Activated T-helper 9 cell treated with anti-CD3 and anti-CD28 coated beads, Interleukin-2, amount 50 U/mL, for 16 hours (primary cell): Measurements from ENCODE around the gene GABRB1.
"Not testable (repeated sequence)": the region's sequence is repeated elsewhere in the genome, so short reads cannot be mapped to it uniquely, and the experiment has no call there.

Source experiments
- DNase-seq: peaks from one replicate; pipeline ENCODE4 v3.0.0-alpha.2; 2020; ENCODE audit warnings: low read depth

Gene GABRB1

GRCh38 chr4:47309165-47309564 is 277.8 kb downstream of the GABRB1 start:
- DNase-seq, result no peak

- no peak for DNase-seq
These were observed 280.8 kb downstream of the GABRB1 start for GRCh38 chr4:47312170-47312569.

DNA sequence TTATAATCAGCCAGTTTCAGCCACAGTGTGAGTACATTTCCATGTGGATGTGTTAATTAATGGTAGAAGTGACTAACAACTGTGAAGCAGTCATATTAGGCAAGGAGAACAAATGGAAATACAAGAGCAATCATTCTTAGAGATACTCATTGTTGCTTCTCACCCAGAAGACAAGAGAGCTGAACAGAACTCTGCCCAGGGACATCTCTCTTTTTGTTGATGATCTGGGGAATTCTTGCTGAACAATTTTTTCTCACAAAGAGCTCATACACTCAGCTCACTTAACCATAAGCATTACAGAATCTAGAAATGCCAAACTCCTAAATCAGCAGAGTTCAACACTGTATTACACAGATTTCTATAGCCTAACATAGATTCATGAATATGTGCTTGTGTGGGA is 282.0 kb downstream of the GABRB1 start:
- DNase-seq, result no peak

GRCh38 chr4:47315346-47315745 is 284.0 kb downstream of the GABRB1 start:
- DNase-seq, result no peak

GRCh38 chr4:47326025-47326424 is 294.7 kb downstream of the GABRB1 start:
- no peak for DNase-seq

- no peak for DNase-seq
These were observed 299.5 kb downstream of the GABRB1 start for GRCh38 chr4:47330866-47331265.

- DNase-seq, result no peak
These were observed 303.3 kb downstream of the GABRB1 start for GRCh38 chr4:47334652-47335051.

- DNase-seq, result no peak
These were observed 306.5 kb downstream of the GABRB1 start for GRCh38 chr4:47337893-47338292.

DNA sequence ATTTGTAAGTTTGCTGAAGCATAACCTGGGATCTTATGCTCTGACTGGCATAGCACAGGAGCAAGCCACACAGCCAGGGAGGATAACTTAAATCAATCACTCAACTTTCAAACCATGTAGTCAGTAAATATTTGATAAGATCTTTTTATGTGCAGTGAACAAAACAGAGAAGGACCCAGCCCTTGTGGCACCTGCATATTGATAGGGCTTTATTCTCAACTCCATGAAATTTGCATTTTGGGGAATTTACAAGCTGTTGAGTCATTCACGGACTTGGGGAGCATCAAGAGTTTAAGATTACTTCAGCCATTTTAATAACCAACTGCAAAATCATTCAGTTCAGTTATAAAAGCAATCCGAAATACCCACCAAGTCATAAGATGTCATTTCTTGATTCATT is 309.5 kb downstream of the GABRB1 start:
- no peak for DNase-seq

- no peak for DNase-seq
These were observed 311.4 kb downstream of the GABRB1 start for GRCh38 chr4:47342796-47343195.

DNA sequence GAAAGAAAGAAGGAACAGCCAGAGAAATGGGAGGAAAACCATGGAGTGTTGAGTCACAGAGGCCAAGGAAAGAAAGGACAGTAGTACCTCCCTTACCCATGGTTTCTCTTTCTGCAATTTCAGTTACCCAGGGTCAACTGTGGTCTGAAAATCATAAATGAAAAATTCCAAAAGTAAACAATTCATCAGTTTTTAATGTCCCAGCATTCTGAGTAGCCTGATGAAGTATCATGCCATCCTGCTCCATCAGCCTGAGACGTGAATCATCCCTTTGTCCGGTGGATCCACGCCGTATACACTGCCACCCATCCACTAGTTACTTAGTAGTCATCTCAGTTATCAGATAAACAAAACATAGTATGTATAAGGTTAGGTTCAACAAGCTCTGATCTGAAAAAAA is 318.0 kb downstream of the GABRB1 start:
- DNase-seq, result no peak

GRCh38 chr4:47355568-47355967 is 324.2 kb downstream of the GABRB1 start:
- DNase-seq, result no peak

GRCh38 chr4:47359891-47360290 is 328.5 kb downstream of the GABRB1 start:
- no peak for DNase-seq

- DNase-seq, result no peak
These were observed 336.4 kb downstream of the GABRB1 start for GRCh38 chr4:47367761-47368160.

DNA sequence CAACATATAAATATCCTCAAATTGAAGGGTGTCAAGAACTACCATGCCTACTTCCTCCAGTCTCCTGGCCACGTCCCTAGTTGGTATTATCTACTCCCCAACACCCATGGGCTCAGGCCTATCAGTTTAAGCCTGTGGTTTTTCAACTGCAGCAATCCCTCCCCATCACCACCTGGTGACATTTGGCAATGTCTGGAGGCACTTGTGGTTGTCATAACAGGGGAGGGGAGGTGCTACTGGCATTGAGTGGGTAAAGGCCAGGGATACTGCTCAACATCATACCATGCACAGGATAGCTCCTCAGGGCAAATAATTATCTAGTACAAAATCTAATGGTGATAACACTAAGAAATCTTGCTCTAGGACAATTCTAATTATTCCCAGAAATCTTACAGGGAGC is 336.8 kb downstream of the GABRB1 start:
- DNase-seq, result no peak

GRCh38 chr4:47372561-47372960 is 341.2 kb downstream of the GABRB1 start:
- DNase-seq, result no peak

DNA sequence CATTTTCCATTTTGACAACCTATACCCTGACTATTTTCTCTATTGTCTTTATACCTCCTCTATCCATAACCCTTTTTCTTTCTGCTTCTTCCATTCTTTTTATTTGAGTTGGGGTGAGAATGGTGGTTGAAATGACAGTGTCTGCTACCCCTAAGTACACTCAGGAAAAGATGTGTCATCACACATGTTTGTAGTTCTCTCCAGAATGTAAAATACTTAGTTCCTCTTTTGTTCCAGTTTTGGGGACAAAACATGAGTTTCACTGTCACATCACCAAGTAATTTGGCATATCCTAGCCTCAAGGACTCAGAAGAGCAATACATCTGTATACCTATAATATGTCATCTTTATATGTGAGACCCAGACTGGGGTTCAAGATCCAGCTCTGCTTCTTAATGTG is 341.8 kb downstream of the GABRB1 start:
- DNase-seq, result no peak

DNA sequence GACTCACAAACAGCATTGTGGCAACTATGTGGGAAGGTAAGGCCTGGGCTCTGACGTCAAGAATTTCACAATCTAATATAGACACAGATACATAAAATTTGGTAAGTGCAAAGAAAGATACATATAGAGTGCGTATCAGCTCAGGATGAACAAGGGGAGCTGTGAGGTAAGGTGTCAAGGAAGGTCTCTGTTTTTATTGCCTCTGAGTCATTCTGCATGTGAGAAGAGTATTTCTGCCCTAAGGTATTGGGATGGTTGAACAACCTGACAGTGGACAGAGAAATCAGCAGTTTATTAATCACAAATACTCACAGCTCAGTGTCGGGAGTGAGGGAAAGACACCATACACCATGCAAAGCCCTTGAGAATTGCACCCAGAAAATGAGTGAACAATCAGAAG is 342.3 kb downstream of the GABRB1 start:
- no peak for DNase-seq

- no peak for DNase-seq
These were observed 343.1 kb downstream of the GABRB1 start for GRCh38 chr4:47374477-47374876.

DNA sequence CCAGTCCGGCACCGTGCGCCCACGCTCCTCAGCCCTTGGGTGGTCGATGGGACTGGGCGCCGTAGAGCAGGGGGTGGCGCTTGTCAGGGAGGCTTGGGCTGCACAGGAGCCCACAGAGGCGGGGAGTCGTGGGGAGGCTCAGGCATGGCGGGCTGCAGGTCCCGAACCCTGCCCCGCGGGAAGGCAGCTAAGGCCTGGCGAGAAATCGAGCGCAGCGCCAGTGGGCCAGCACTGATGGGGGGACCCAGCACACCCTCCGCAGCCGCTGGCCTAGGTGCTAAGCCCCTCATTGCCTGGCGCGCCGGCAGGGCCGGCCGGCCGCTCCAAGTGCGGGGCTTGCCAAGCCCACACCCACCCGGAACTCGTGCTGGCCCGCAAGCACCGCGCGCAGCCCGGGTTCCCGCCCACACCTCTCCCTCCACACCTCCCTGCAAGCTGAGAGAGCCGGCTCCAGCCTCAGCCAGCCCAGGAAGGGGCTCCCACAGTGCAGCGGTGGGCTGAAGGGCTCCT is 346.7 kb downstream of the GABRB1 start:
- not testable (repeated sequence) for DNase-seq

DNA sequence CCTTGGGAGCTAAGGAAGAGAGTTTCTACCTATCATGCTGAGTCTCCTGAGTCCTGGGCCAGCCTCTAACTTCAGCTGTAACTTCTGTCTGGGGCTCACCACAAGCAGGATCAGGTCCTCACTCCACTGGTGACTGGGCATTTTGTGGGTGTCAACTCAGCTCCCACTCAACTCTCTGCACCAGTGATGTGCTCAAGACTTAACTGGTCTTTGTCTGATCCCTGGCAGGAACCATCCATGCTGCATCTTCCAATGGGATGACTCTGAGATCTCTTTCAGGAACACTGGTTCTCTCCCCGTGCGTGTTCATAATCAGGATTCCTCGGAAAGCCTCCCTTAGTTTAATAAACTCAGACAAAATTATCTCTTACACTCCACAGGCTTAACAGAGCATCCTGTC is 349.8 kb downstream of the GABRB1 start:
- DNase-seq, result no peak

- no peak for DNase-seq
These were observed 351.5 kb downstream of the GABRB1 start for GRCh38 chr4:47382846-47383360.

- DNase-seq, result no peak
These were observed 352.6 kb downstream of the GABRB1 start for GRCh38 chr4:47383829-47384427.

DNA sequence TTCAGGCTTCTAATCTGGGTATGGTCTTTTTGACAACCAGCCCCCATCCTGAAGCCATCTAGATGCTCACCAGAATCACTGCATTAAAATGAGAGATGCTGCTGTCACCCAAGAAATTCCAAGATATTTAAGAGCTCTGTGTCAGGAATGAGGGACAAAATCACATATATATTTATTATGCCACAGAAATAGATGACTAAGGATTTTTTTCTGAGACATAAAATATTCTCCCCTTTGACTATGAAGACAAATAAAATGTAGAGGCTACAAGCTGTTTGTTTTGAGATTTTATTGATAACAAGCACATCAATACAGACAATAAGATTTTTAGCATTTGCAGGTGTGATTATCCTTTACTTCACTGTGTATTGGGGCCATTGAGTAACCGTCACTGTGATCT is 354.8 kb downstream of the GABRB1 start:
- DNase-seq, result no peak
